ENCODE measurements around the gene IFNK.
A peak's percentile ranks its signal among the peaks of the same experiment; 100 is the strongest.

Gene IFNK

DNA sequence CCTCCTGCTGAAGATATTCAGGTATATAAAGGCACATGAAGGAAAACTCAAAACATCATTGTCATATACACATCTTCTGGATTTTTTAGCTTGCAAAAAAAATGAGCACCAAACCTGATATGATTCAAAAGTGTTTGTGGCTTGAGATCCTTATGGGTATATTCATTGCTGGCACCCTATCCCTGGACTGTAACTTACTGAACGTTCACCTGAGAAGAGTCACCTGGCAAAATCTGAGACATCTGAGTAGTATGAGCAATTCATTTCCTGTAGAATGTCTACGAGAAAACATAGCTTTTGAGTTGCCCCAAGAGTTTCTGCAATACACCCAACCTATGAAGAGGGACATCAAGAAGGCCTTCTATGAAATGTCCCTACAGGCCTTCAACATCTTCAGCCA lies at the start of gene IFNK:
Gene IFNK, plus strand, starts transcription at position 55 of the 400 bp plus-strand sequence. Its CDS starts 47 bp downstream, at position 102.
- H3K27me3 Mint-ChIP-seq = no peaks in the 10 kb centered on the region
- no peaks in the 10 kb centered on the region for H3K9me3 Mint-ChIP-seq
- peaks cover 29 to 65% of the 10 kb centered on the region in 2 donors for H3K4me1 Mint-ChIP-seq
- no peak for ATAC-seq (replicated peaks)
- DNase-seq = no peak
- H3K27ac Mint-ChIP-seq = no peak within 1 kb of the TSS
- no peak within 1 kb of the TSS for H3K4me3 Mint-ChIP-seq
- peaks cover 2 to 3% of the 10 kb centered on the region in 2 donors for H3K36me3 Mint-ChIP-seq

GRCh38 chr9:27474305-27474704 lies 49.8 kb upstream of the IFNK start:
- Mint-ChIP-seq H3K4me1 (peaks cover 40 to 92% of the 10 kb centered on the region in 2 donors), H3K9me3 (peaks cover 2 to 5% of the 10 kb centered on the region in 2 donors), H3K36me3 (peaks cover 2 to 23% of the 10 kb centered on the region in 2 donors)

GRCh38 chr9:27475057-27475595 lies 49.0 kb upstream of the IFNK start:
- H3K36me3 Mint-ChIP-seq = peaks cover 2 to 23% of the 10 kb centered on the region in 2 donors
- H3K4me1 Mint-ChIP-seq = peaks cover 37 to 94% of the 10 kb centered on the region in 2 donors
- no peak overlapping the region for H3K27ac Mint-ChIP-seq

More at GRCh38 chr9:27474305-27474704, 49.8 kb upstream of the IFNK start:
- no peak overlapping the region for H3K4me3 Mint-ChIP-seq
- DNase-seq = no peak
- no peaks in the 10 kb centered on the region for H3K27me3 Mint-ChIP-seq
- ATAC-seq (replicated peaks) = peak in 1 of 2 donors; percentile 18
- H3K27ac Mint-ChIP-seq = peak overlapping the region; percentile 49

DNA sequence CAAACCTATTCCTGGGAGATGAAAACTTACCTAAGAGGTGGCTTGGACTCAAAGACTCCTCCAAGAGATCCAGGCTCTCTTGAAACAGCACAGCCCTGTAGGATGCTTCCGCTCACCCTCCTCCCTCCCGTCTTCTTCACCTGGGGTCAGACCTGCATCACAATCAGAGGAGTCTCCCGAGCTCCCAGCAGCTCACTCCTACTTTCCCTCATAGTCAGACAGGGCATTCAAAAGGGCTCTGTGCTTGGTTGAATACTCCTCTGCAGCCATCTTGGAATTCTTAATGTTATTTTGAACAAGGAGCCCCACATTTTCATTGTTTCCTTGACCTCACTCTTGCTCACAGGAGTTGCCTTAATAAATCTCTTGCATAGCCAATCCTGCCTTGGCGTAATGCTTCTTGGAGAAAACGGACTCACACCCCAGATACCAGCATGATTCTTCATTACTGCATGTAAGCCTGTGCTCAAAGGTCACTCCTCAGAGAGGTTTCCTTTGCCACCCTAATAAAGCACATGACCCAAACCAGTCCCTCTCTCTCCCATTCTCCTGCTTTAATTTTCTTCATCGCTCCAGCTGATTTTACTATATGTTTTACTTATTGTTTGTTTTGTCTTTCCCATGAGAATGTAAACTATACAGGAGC lies 47.1 kb upstream of the IFNK start:
- peak overlapping the region; percentile 70 for H3K27ac Mint-ChIP-seq
- H3K36me3 Mint-ChIP-seq = peaks cover 2 to 19% of the 10 kb centered on the region in 2 donors
- H3K4me1 Mint-ChIP-seq = peaks cover 33 to 93% of the 10 kb centered on the region in 2 donors

More at GRCh38 chr9:27475057-27475595, 49.0 kb upstream of the IFNK start:
- DNase-seq (no peak), ATAC-seq (replicated peaks) (no peak)
- Mint-ChIP-seq H3K4me3 (no peak overlapping the region), H3K27me3 (no peaks in the 10 kb centered on the region), H3K9me3 (peaks cover 2 to 5% of the 10 kb centered on the region in 2 donors)

DNA sequence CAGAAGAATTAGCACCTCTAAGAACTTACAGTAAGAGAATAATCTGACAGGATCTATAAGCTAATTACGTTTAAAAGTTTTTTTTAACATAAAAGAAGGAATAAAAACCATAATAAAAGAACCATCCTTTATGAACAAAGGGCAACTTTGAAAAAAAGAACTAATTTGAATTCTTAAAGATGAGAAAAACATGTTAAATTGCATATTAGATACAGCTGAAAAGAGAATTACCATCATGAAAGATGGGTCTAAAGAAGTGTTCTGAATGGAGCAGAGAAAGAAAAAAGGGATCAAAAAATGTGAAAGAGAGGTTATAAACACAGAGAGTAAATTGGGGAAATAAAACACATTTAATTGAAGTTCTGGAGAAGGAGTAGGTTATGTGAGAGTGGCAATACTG lies 45.8 kb upstream of the IFNK start:
- Mint-ChIP-seq H3K4me1 (peaks cover 38 to 90% of the 10 kb centered on the region in 2 donors), H3K36me3 (peaks cover 2 to 19% of the 10 kb centered on the region in 2 donors), H3K27ac (no peak overlapping the region), H3K4me3 (no peak overlapping the region), H3K27me3 (no peaks in the 10 kb centered on the region), H3K9me3 (peaks cover 2 to 5% of the 10 kb centered on the region in 2 donors)
- DNase-seq = no peak
- no peak for ATAC-seq (replicated peaks)

More for the DNA sequence above, 47.1 kb upstream of the IFNK start:
- no peak for ATAC-seq (replicated peaks)
- Mint-ChIP-seq H3K9me3 (peaks cover 2 to 5% of the 10 kb centered on the region in 2 donors), H3K4me3 (no peak overlapping the region), H3K27me3 (no peaks in the 10 kb centered on the region)
- no peak for DNase-seq

DNA sequence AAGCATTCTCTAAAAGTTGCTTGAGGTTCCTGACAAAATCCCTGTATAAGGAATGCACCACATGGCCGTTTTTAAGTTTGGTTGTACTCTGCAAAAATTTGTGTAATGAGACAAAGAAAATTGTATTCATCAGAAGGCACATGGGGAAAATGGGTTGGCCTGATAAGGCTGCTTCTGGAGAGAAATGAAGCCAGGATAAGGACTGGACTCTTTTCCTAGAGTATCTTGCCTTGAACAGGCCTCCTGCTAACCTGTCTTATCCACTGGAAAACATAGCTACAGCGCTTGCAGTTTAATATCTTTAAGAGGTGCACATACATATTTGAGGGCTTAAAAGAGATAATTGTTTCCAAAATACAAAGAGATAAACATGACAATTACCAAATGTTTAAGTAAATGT lies 41.4 kb upstream of the IFNK start:
- DNase-seq = no peak
- Mint-ChIP-seq H3K4me3 (no peak overlapping the region), H3K36me3 (peaks cover 2 to 9% of the 10 kb centered on the region in 2 donors), H3K27me3 (no peaks in the 10 kb centered on the region), H3K9me3 (peaks cover 2 to 5% of the 10 kb centered on the region in 2 donors), H3K27ac (peak overlapping the region; percentile 65), H3K4me1 (peaks cover 45 to 92% of the 10 kb centered on the region in 2 donors)
- ATAC-seq (replicated peaks) = no peak

DNA sequence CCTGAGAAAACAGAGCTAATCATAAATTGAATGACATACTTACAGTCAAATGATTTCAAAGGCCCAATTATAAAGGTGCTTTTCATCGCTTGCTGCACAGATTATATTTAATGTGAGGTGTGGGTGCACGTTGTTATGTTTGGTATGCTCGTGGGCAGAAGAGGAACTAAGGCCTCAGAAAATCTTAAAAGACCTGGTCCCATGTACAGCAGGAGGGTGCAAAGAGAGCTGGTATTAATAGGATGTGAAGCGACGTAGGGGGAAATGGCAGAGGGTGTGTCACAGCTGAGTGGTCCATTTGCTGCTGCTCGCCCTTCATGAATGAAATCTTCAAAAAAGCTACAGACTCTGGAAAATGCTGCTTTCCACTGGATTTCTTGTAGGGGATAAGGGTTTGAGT lies 40.5 kb upstream of the IFNK start:
- DNase-seq = peak; percentile 26
- peaks cover 0 to 1% of the 10 kb centered on the region in 2 donors for H3K9me3 Mint-ChIP-seq
- H3K4me1 Mint-ChIP-seq = peaks cover 50 to 90% of the 10 kb centered on the region in 2 donors
- H3K36me3 Mint-ChIP-seq = peaks cover 0 to 5% of the 10 kb centered on the region in 2 donors
- peak overlapping the region; percentile 44 to 64 for H3K4me3 Mint-ChIP-seq
- no peaks in the 10 kb centered on the region for H3K27me3 Mint-ChIP-seq
- no peak overlapping the region for H3K27ac Mint-ChIP-seq
- peak; percentile 84 to 87 for ATAC-seq (replicated peaks)

DNA sequence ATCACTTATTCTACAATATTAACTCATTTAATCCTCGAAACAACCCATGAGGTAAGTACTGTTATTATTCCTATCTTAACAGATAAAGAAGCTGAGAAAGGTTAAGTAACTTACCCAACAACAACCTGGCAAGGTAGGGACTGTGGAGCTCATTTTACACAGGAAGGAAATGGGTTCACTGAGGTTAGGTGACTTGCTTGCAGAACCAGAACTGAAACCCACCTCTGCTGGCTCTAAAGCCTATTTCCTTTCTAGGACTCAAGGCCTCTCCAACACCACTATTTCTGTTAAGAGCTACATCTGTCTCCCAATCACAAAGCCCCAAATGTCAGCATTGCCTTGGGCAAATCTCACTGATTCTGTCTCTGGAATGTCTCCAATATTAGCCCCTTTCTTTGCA lies 38.9 kb upstream of the IFNK start:
- H3K36me3 Mint-ChIP-seq = peaks cover 0 to 4% of the 10 kb centered on the region in 2 donors
- no peak overlapping the region for H3K27ac Mint-ChIP-seq
- ATAC-seq (replicated peaks) (peak; percentile 76 to 80), DNase-seq (peak; percentile 24)
- peaks cover 62 to 93% of the 10 kb centered on the region in 2 donors for H3K4me1 Mint-ChIP-seq
- no peaks in the 10 kb centered on the region for H3K27me3 Mint-ChIP-seq
- H3K9me3 Mint-ChIP-seq = no peaks in the 10 kb centered on the region
- peak overlapping the region in 1 of 2 donors; percentile 15 for H3K4me3 Mint-ChIP-seq

DNA sequence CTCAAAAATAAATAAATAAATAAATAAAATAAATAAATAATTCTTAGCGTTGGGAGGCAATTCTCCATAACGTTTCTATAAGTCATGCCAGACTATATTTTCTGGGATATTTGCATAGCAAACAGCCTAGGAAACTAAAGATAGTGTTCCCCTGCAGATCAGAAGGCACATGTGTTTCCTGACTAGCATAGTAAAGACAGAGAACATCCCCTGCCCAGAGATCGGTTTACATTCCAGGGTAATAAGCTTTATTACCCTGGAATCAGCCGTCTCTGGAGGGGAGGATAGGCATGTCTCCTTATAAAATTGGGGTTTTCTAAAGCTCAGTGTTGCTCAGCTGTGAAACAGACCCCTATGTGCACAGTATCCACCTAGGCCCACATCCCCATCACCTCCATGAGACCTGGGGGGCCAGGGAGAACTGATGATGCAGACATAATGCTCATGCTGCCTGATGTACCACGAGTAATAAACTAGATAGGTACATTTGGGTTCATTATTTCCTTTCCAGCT lies 36.9 kb upstream of the IFNK start:
- peaks cover 58 to 91% of the 10 kb centered on the region in 2 donors for H3K4me1 Mint-ChIP-seq
- no peaks in the 10 kb centered on the region for H3K36me3 Mint-ChIP-seq
- ATAC-seq (replicated peaks) = no peak
- no peaks in the 10 kb centered on the region for H3K27me3 Mint-ChIP-seq
- no peaks in the 10 kb centered on the region for H3K9me3 Mint-ChIP-seq
- H3K4me3 Mint-ChIP-seq = no peak overlapping the region
- no peak overlapping the region for H3K27ac Mint-ChIP-seq
- DNase-seq = no peak

DNA sequence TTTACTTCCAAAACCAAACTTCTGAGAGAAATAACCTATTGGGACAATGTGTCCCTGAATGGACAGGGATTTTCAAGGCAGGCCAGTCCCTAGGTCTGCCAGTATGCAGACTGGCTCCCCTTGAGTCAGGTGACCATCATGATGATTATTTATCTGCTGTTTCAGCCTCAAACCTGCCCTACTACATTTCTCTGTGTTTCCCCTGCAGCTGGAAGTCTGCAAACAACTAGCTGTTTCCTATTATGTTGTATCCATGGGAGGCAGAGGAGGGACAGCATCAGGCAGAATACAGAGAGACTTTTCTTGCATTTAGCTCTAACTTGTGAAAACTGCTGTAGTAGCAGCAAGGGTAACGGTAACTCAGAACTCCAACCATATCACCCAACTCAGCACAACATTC lies 36.2 kb upstream of the IFNK start:
- Mint-ChIP-seq H3K4me3 (no peak overlapping the region), H3K27ac (no peak overlapping the region), H3K4me1 (peaks cover 53 to 89% of the 10 kb centered on the region in 2 donors), H3K36me3 (no peaks in the 10 kb centered on the region), H3K27me3 (no peaks in the 10 kb centered on the region), H3K9me3 (no peaks in the 10 kb centered on the region)
- ATAC-seq (replicated peaks) (no peak), DNase-seq (no peak)

- no peaks in the 10 kb centered on the region for H3K27me3 Mint-ChIP-seq
- no peak overlapping the region for H3K27ac Mint-ChIP-seq
- peak; percentile 76 to 78 for ATAC-seq (replicated peaks)
- H3K36me3 Mint-ChIP-seq = peaks cover 2 to 3% of the 10 kb centered on the region in 2 donors
- H3K9me3 Mint-ChIP-seq = peaks cover 0 to 2% of the 10 kb centered on the region in 2 donors
- DNase-seq = peak; percentile 27
- peaks cover 44 to 80% of the 10 kb centered on the region in 2 donors for H3K4me1 Mint-ChIP-seq
- peak overlapping the region; percentile 5 to 20 for H3K4me3 Mint-ChIP-seq
Measured at GRCh38 chr9:27489087-27489876, 34.8 kb upstream of the IFNK start.

GRCh38 chr9:27491154-27491553 lies 32.9 kb upstream of the IFNK start:
- Mint-ChIP-seq H3K4me3 (no peak overlapping the region), H3K9me3 (peaks cover 0 to 3% of the 10 kb centered on the region in 2 donors), H3K27ac (no peak overlapping the region), H3K36me3 (peaks cover 4 to 8% of the 10 kb centered on the region in 2 donors), H3K4me1 (peaks cover 35 to 68% of the 10 kb centered on the region in 2 donors), H3K27me3 (no peaks in the 10 kb centered on the region)
- ATAC-seq (replicated peaks) = peak; percentile 72 to 78
- DNase-seq = no peak

DNA sequence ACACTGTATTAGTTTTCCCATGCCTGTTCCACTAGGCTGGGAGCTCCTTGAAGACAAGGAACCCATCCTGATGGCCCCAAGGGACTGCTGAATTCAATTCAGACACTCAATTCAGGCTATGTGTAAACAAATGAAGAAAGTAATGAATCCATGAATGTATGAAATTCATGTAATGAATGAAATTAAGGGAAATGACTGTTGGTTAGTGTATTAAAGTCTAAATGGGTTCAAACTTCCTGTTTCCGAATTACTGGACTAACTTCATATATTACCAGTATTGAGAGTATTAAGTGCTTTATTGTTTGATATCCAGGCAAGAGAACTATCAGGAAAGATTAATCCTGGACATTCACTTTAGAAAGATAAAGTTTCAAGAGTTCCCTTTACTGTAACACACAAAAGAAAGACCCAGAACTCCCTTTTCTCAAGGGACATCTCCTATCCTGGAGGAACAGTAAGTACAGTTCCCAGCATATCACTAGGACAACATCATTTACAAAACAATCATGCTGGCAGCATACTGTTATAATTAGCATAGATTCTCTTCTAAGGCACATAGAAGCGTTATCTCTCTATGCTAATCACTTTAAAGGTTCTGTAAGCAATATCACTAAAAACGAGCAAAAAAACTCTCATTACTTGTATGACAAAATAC lies 28.5 kb upstream of the IFNK start:
- H3K27ac Mint-ChIP-seq = no peak overlapping the region
- no peaks in the 10 kb centered on the region for H3K27me3 Mint-ChIP-seq
- no peak for DNase-seq
- no peak overlapping the region for H3K4me3 Mint-ChIP-seq
- H3K4me1 Mint-ChIP-seq = peaks cover 20 to 56% of the 10 kb centered on the region in 2 donors
- ATAC-seq (replicated peaks) = peak; percentile 50 to 53
- H3K36me3 Mint-ChIP-seq = peaks cover 4 to 8% of the 10 kb centered on the region in 2 donors
- H3K9me3 Mint-ChIP-seq = peaks cover 0 to 3% of the 10 kb centered on the region in 2 donors

DNA sequence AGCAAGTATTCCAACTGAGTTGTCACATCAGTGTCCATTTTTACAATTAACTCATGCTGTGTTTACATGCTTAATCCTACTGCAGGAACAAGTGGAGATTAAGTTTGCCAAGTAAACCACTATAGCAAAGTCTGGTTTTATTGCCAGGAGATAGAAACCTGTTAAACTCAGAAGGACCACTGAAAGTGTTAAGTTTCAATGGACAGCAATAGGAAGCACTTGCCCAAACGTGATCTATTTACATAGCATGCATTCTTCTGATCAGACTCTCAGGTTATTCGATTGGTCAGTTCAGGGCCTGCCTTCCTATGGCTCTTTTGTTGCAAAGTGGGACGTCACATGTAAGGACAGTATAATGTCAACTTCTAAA lies 28.0 kb upstream of the IFNK start:
- no peak for ATAC-seq (replicated peaks)

More for the DNA sequence above, 28.0 kb upstream of the IFNK start:
- Mint-ChIP-seq H3K4me3 (no peak overlapping the region), H3K4me1 (peaks cover 23 to 56% of the 10 kb centered on the region in 2 donors), H3K9me3 (peaks cover 0 to 3% of the 10 kb centered on the region in 2 donors), H3K36me3 (peaks cover 4 to 12% of the 10 kb centered on the region in 2 donors), H3K27me3 (no peaks in the 10 kb centered on the region), H3K27ac (no peak overlapping the region)
- no peak for DNase-seq
